ENCODE measurements around the gene FHOD3.

FHOD3 gene

DNA sequence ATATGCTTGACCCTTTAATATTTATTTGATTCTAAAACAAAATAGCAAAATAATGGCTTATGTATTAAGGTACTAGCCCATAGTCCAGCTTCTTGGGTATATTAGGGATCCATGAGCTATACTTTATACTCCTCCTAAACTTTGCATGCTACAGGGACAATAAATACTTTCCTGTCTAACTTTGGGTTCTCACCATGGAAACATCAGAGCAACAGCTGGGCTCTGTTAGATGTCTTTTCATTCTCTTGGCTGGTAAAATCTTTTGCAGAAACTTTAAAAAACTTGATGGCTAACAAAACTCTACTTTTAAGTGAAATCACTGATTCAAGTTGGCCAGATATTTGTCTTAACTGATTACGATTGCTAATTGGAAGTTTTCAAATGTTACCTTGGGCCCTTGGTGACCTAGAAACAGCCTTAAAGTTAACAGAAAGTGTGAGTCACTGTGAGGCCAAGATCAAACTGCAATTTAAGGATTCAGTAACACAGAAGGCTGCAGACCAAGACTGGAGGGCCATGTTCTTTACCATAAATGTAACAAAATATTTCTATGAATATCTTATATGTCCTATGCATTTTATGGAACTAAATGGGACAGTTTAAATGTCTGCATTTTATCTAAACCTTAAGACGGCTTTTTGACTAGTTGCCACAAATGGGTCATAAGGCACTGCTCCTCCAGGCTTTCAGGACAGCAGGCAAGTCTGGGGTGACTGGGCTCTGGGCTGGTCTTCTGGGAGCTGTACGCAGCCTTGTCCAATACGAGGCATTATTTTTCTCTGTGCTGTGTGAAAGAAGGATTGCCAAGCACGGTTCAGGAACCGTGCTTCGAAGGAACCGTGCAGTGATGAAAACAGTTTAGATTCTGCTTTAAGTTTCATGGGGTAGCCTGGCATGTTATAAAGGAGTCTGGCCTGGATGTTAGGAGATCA, 342.8 kb downstream of the FHOD3 start:
- no peak overlapping the region for H3K4me3 Mint-ChIP-seq
- peaks cover 7% of the 10 kb centered on the region for H3K4me1 Mint-ChIP-seq
- no peaks in the 10 kb centered on the region for H3K9me3 Mint-ChIP-seq
- TF ChIP-seq, protein P1, sequence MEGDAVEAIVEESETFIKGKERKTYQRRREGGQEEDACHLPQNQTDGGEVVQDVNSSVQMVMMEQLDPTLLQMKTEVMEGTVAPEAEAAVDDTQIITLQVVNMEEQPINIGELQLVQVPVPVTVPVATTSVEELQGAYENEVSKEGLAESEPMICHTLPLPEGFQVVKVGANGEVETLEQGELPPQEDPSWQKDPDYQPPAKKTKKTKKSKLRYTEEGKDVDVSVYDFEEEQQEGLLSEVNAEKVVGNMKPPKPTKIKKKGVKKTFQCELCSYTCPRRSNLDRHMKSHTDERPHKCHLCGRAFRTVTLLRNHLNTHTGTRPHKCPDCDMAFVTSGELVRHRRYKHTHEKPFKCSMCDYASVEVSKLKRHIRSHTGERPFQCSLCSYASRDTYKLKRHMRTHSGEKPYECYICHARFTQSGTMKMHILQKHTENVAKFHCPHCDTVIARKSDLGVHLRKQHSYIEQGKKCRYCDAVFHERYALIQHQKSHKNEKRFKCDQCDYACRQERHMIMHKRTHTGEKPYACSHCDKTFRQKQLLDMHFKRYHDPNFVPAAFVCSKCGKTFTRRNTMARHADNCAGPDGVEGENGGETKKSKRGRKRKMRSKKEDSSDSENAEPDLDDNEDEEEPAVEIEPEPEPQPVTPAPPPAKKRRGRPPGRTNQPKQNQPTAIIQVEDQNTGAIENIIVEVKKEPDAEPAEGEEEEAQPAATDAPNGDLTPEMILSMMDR (IDR thresholded peaks at IDR 0.05): no peak
- H3K36me3 Mint-ChIP-seq (ENCODE audit: low read depth): no peaks in the 10 kb centered on the region
- H3K27ac Mint-ChIP-seq: no peak overlapping the region
- no peak for DNase-seq
- H3K27me3 Mint-ChIP-seq (ENCODE audit: low read depth, poor library complexity): no peaks in the 10 kb centered on the region

GRCh38 chr18:36643061-36643460, 345.5 kb downstream of the FHOD3 start:
- Mint-ChIP-seq H3K27me3 (ENCODE audit: low read depth, poor library complexity) (no peaks in the 10 kb centered on the region), H3K4me1 (peaks cover 7% of the 10 kb centered on the region), H3K9me3 (no peaks in the 10 kb centered on the region), H3K27ac (no peak overlapping the region), H3K4me3 (no peak overlapping the region), H3K36me3 (ENCODE audit: low read depth) (no peaks in the 10 kb centered on the region)
- TF ChIP-seq, protein P1 (IDR thresholded peaks at IDR 0.05): no peak
- no peak for DNase-seq

DNA sequence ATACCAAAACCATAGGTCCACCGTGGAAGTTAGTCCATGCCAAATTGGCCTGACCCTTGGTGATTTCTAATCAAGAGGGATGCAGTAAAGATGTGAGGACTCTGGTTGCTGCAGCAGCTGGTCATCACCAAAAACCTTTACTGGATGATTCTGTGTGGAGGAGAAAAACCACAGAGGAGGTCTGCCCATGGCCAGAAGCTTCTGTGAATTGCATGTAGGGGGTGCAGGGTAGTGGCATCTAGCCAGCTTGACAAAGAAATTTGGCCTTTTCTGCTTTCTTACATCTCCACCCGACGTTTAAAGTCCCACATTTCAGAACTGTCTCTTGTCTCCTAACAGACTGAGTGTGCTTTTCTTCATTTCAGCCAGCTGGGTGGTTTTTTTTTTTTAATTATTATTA, 351.3 kb downstream of the FHOD3 start:
- Mint-ChIP-seq H3K27ac (no peak overlapping the region), H3K27me3 (ENCODE audit: low read depth, poor library complexity) (no peaks in the 10 kb centered on the region), H3K4me1 (peaks cover 11% of the 10 kb centered on the region), H3K9me3 (peaks cover 5% of the 10 kb centered on the region), H3K4me3 (no peak overlapping the region), H3K36me3 (ENCODE audit: low read depth) (peaks cover 8% of the 10 kb centered on the region)
- DNase-seq: no peak
- TF ChIP-seq, protein P1 (IDR thresholded peaks at IDR 0.05): no peak

DNA sequence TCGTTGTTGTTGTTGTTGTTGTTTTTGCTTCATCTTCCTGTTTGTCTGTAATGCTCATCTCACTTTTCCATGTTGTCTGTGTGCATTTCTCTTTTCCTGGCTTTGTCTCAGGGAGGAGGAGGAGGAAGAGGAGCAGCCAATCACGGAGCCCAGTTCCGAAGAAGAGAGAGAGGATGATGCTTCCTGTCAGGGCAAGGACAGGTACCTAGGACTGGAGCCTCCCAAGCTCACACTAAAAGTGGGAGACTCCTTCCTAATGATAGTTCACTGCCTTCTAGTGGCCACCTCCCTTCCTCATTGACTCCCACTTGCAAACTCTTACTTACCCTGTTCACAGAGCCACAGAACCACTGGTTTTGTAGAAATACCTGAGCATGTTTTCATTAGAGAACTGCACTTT, 351.7 kb downstream of the FHOD3 start:
- TF ChIP-seq, protein P1 (IDR thresholded peaks at IDR 0.05): no peak
- DNase-seq: no peak
- Mint-ChIP-seq H3K4me3 (no peak overlapping the region), H3K4me1 (peaks cover 11% of the 10 kb centered on the region), H3K9me3 (peaks cover 5% of the 10 kb centered on the region), H3K36me3 (ENCODE audit: low read depth) (peaks cover 8% of the 10 kb centered on the region), H3K27ac (no peak overlapping the region), H3K27me3 (ENCODE audit: low read depth, poor library complexity) (no peaks in the 10 kb centered on the region)

DNA sequence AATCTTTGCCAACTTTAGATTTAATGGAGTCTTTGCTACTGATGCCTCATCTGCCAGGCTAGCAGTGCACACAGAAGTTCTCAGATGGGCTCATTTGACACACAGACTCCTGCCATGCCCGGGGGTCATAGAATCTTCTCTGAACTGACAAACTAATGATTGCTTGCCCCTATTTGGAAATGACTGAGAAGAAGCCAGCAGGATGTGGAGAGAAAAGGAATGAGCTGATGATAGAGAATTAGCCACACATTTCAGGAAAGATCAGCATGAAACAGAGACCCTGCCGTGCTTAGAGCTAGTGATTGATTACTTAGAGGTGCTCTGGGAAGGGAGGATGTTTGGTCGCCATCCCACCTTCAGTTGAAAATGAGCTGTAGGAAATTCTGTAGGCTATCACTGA, 352.8 kb downstream of the FHOD3 start:
- H3K4me3 Mint-ChIP-seq: no peak overlapping the region
- H3K27ac Mint-ChIP-seq: no peak overlapping the region
- H3K4me1 Mint-ChIP-seq: peaks cover 20% of the 10 kb centered on the region
- peaks cover 5% of the 10 kb centered on the region for H3K9me3 Mint-ChIP-seq
- peaks cover 3% of the 10 kb centered on the region for H3K27me3 Mint-ChIP-seq (ENCODE audit: low read depth, poor library complexity)
- peaks cover 8% of the 10 kb centered on the region for H3K36me3 Mint-ChIP-seq (ENCODE audit: low read depth)
- TF ChIP-seq, protein P1 (IDR thresholded peaks at IDR 0.05): no peak
- DNase-seq: no peak

DNA sequence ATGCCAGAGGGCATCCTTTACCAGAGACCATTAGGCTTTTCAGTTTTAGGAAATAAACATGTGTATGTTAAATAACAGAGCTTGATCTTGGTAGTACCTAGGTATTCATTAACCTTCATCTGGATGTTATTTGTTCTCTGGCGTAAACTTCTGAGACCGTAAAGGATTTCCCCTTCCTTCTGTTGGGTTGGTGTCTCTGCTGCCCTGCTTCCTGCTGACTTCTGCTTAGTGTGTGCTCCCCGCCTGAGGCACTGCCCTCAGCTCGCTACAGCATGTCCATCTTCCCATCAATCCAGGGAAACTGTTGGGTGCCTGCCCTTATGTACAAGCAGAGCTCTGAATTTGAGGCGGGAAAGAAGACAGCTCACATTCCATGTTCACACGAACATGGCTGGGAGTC, 353.4 kb downstream of the FHOD3 start:
- peaks cover 5% of the 10 kb centered on the region for H3K9me3 Mint-ChIP-seq
- peaks cover 8% of the 10 kb centered on the region for H3K36me3 Mint-ChIP-seq (ENCODE audit: low read depth)
- no peak for DNase-seq
- peak overlapping the region; percentile 12 for H3K27ac Mint-ChIP-seq
- TF ChIP-seq, protein P1 (IDR thresholded peaks at IDR 0.05): no peak
- H3K4me1 Mint-ChIP-seq: peaks cover 27% of the 10 kb centered on the region
- no peak overlapping the region for H3K4me3 Mint-ChIP-seq
- H3K27me3 Mint-ChIP-seq (ENCODE audit: low read depth, poor library complexity): peaks cover 3% of the 10 kb centered on the region

Measured in nephron progenitor cell (in vitro differentiated cells).